GM06990 (cell line): Measurements from ENCODE around the gene COPS6.

Experiments used
- DNase-seq: peaks from one replicate; pipeline ENCODE4 v3.0.0-alpha.2; 2011; ENCODE audit not compliant: insufficient read length; ENCODE audit errors: extremely low read depth
- H3K27me3 ChIP-seq: replicated peaks from 2 replicates; pipeline ENCODE4 v1.6.0; 2011; ENCODE audit warnings: low read length; ENCODE audit not compliant: control insufficient read depth, insufficient read depth
- H3K36me3 ChIP-seq: 2 replicates; pipeline ENCODE4 v1.5.1; 2011; ENCODE audit warnings: low read length; ENCODE audit not compliant: control insufficient read depth, insufficient read depth
- H3K4me3 ChIP-seq: replicated peaks from 2 replicates; pipeline ENCODE4 v1.5.1; 2011; ENCODE audit warnings: low read depth, mild to moderate bottlenecking, control low read depth, low read length
- TF ChIP-seq, protein P1 (sequence below): IDR thresholded peaks from 2 replicates; pipeline ENCODE4 v1.5.1; 2011; ENCODE audit warnings: low read length, control low read depth, mild to moderate bottlenecking, inconsistent platforms; ENCODE audit not compliant: insufficient read depth, poor library complexity, severe bottlenecking

The COPS6 gene

DNA sequence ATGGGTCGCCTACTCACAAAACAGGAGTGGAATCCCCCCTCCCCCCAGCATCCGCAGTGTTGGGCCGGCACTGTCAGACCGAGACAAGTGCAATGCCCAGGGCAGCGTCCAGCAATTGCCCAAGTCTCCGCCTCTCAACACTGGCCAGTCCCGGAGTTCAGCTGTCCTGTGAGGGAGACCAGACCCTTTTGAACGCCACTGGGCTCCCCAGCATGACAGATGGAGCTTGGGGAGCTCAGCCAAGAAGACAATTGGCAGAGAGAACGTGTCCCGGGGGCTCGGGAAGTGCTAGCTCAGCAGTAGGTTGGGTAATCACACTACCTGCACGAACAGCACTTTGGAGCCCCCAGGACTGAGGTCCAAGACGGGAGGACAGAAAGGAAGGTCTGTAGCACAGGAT is 4.7 kb downstream of the COPS6 start:
- Histone ChIP-seq H3K4me3 (no peak overlapping the region), H3K36me3 (peaks cover 64% of the 10 kb centered on the region), H3K27me3 (no peaks in the 10 kb centered on the region)
- no peak for DNase-seq
- TF ChIP-seq, protein P1, sequence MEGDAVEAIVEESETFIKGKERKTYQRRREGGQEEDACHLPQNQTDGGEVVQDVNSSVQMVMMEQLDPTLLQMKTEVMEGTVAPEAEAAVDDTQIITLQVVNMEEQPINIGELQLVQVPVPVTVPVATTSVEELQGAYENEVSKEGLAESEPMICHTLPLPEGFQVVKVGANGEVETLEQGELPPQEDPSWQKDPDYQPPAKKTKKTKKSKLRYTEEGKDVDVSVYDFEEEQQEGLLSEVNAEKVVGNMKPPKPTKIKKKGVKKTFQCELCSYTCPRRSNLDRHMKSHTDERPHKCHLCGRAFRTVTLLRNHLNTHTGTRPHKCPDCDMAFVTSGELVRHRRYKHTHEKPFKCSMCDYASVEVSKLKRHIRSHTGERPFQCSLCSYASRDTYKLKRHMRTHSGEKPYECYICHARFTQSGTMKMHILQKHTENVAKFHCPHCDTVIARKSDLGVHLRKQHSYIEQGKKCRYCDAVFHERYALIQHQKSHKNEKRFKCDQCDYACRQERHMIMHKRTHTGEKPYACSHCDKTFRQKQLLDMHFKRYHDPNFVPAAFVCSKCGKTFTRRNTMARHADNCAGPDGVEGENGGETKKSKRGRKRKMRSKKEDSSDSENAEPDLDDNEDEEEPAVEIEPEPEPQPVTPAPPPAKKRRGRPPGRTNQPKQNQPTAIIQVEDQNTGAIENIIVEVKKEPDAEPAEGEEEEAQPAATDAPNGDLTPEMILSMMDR = no peak

DNA sequence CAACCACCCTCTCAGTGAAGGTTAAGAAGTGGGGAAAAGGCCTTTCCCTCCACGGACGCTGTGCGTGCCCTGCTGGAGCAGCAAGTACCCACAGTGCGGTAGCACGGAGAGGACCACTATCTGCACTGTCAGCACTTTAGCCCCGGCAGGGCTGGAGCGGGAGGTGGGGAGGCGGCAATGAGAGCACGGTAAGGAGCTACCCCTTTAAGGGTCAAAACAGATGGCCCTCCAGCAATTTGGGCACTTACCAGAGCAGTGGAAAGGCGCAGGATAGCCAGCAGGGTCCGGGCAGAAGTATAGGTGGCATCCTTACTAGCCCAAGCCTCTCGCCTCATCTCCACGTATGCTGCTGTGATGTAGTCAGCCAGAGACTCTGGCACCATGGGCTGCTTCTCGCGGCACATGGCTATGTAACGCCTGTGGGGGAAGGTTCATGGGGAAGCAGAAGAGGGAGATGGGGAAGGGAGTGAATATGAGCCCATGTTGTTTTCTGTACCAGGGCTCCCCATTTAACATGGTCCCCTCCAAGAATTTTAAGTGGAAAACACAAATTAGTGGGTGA is 5.2 kb downstream of the COPS6 start:
- no peak for DNase-seq
- H3K27me3 ChIP-seq = no peaks in the 10 kb centered on the region
- TF ChIP-seq, protein P1 = no peak
- H3K36me3 ChIP-seq = peaks cover 68% of the 10 kb centered on the region
- no peak overlapping the region for H3K4me3 ChIP-seq

DNA sequence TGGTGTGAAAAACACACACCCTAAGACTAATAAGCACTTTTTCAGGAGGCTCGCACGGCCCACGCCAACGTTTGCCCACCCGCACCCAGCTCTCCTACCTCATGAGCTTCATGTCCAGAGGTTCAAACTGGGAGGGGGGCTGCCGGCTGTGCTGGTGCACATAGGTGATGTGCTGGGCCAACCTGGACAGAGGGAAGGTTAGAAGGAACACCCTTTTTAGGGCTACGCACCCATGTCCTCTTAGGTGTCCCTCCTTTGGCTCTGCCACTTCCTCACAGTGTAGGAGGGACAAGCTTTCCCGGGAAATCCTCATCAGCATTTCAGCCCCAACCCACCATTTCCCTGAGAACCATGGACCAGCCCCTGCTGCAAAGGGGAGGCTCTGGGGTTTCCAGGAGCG is 6.5 kb downstream of the COPS6 start:
- DNase-seq = no peak
- TF ChIP-seq, protein P1 = no peak
- H3K36me3 ChIP-seq = peaks cover 74% of the 10 kb centered on the region
- H3K4me3 ChIP-seq = no peak overlapping the region
- no peaks in the 10 kb centered on the region for H3K27me3 ChIP-seq

DNA sequence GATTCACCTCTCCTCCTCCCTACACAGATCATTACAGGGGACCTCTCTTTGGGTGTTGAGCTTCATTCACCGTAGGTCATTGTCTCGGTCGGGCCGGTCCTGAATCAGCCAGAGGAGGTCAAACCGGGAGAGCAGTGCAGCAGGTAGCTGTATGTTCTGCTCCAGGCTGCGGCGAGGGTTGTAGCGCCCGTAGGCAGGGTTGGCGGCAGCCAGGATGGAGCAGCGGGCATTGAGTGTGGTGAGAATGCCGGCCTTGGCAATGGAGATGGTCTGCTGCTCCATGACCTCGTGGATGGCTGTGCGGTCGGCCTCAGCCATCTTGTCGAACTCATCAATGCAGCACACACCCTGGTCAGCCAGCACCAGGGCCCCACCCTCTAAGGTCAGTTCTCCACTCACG is 6.9 kb downstream of the COPS6 start:
- Histone ChIP-seq H3K4me3 (no peak overlapping the region), H3K27me3 (no peaks in the 10 kb centered on the region), H3K36me3 (peaks cover 70% of the 10 kb centered on the region)
- TF ChIP-seq, protein P1 = no peak
- DNase-seq = no peak

DNA sequence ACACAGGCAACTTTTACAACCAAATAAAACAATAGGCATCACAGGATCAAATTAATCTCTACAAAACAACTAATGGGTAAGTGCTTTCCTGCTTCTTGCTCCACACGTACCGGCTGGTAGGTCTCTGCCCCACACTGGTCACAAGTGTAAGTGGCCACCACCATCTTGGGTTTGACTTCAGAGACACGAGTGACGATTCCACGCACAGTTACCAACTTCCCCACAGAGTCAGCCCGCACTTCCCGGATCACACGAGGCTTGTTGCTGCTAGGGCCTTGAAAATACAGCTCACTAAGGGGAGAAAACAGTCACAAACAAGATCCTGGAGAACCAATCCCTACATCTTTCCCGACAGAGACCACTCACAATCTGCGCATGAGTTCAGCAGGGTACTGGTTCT is 10.1 kb downstream of the COPS6 start:
- no peak for DNase-seq
- Histone ChIP-seq H3K36me3 (peaks cover 42% of the 10 kb centered on the region), H3K4me3 (no peak overlapping the region), H3K27me3 (no peaks in the 10 kb centered on the region)
- TF ChIP-seq, protein P1 = no peak

DNA sequence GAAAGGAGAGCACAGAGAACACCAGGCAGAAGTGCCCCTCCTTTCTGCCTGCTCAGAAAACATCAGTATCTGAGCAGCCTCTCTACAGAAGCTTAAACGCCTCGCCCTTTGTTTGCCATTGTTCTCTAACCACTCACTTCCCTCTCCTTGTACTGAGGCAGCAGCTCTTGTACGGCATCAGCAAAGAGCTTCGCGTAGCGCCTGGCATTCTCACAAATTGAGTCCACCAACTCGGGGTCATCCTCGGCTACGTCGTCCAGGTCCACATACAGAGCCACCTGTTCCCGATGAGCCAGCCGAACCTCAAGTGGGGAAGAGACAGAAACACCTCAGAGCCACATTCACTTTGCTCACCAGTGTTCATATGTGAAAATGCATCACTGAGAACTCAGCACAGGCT is 10.7 kb downstream of the COPS6 start:
- Histone ChIP-seq H3K27me3 (no peaks in the 10 kb centered on the region), H3K36me3 (peaks cover 38% of the 10 kb centered on the region), H3K4me3 (peak overlapping the region; percentile 83)
- TF ChIP-seq, protein P1 = no peak
- DNase-seq = no peak
